A549 treated with AZD9567 at 1 μM for 4 hours (cell line): ENCODE data around the gene ALG2. TPM values are rescaled to one million over a fixed set of nuclear protein-coding genes. Genes with fewer than 3 reads are reported as not detected.

Experiments used
- total RNA-seq: library from RNA; stranded (reverse); fragments of 200-300 nt; extraction: Qiagen RNA extraction; gene quantifications from 5 replicates; pipeline ENCODE4 v1.2.3, GENCODE V29; 2022; ENCODE audit not compliant: insufficient read depth

The ALG2 gene
- total RNA-seq = 31.6 to 53.2 TPM (median 51.0 TPM) in 5 replicates

GRCh38 chr9:99221621-99222415 lies at the start of gene ALG2, which contains the start of gene SEC61B:
TSS of gene ALG2 (minus strand) at chr9:99221942. CDS start at chr9:99221894, 48 bp downstream.
TSS of gene SEC61B (plus strand) at chr9:99222282. CDS start at chr9:99222364, 82 bp downstream.

Other genes with a start within 250 kb of the ALG2 start
- gene TGFBR1, start 116.8 kb downstream of the ALG2 start, total RNA-seq = 41.1 to 78.9 TPM (median 63.9 TPM) in 5 replicates
- 275 to 353 TPM (median 329 TPM) in 5 replicates for gene SEC61B, start 340 bp upstream of the ALG2 start, total RNA-seq